CMK (cell line): ENCODE results near the gene SPEF1.
"Not testable (repeated sequence)": the region's sequence is repeated elsewhere in the genome, so short reads cannot be mapped to it uniquely, and the experiment has no call there.

Experiments used
- DNase-seq: peaks from one replicate; pipeline ENCODE4 v3.0.0-alpha.2; 2010; ENCODE audit warnings: low read depth

SPEF1 gene

GRCh38 chr20:3808544-3808943 lies 27.3 kb upstream of the SPEF1 start:
- DNase-seq, result no peak

- DNase-seq, result no peak
Observed at GRCh38 chr20:3804781-3805180, 23.5 kb upstream of the SPEF1 start.

GRCh38 chr20:3804254-3804751 lies 23.1 kb upstream of the SPEF1 start:
- no peak for DNase-seq

- DNase-seq, result no peak
Observed at GRCh38 chr20:3803854-3804253, 22.6 kb upstream of the SPEF1 start.

GRCh38 chr20:3803289-3803688 lies 22.0 kb upstream of the SPEF1 start:
- no peak for DNase-seq

GRCh38 chr20:3802524-3803239 lies 21.4 kb upstream of the SPEF1 start:
- DNase-seq, result no peak

- DNase-seq, result no peak
Observed at GRCh38 chr20:3801846-3802245, 20.6 kb upstream of the SPEF1 start.

GRCh38 chr20:3801299-3801698 lies 20.1 kb upstream of the SPEF1 start:
- DNase-seq, result no peak

- DNase-seq, result no peak
Observed at GRCh38 chr20:3800878-3801260, 19.6 kb upstream of the SPEF1 start.

GRCh38 chr20:3800256-3800877 lies 19.1 kb upstream of the SPEF1 start:
- DNase-seq, result no peak

- no peak for DNase-seq
Observed at GRCh38 chr20:3798908-3799248, 17.6 kb upstream of the SPEF1 start.

GRCh38 chr20:3798373-3798768 lies 17.1 kb upstream of the SPEF1 start:
- DNase-seq, result no peak

GRCh38 chr20:3797592-3798372 lies 16.5 kb upstream of the SPEF1 start:
- DNase-seq, result no peak

GRCh38 chr20:3797226-3797545 lies 15.9 kb upstream of the SPEF1 start:
- DNase-seq, result no peak

GRCh38 chr20:3796477-3797225 lies 15.4 kb upstream of the SPEF1 start:
- no peak for DNase-seq

- DNase-seq, result peak; percentile 77
Observed at GRCh38 chr20:3795511-3796468, 14.5 kb upstream of the SPEF1 start, which contains the start of gene CDC25B. TSS of gene CDC25B (plus strand) at chr20:3796310. CDS start at chr20:3796532, 222 bp downstream.

GRCh38 chr20:3794701-3795420 lies 13.6 kb upstream of the SPEF1 start:
- no peak for DNase-seq

GRCh38 chr20:3794168-3794567 lies 12.9 kb upstream of the SPEF1 start:
- DNase-seq, result not testable (repeated sequence)

GRCh38 chr20:3789201-3789600 lies 8.0 kb upstream of the SPEF1 start:
- DNase-seq, result not testable (repeated sequence)

- DNase-seq, result no peak
Observed at GRCh38 chr20:3788685-3789155, 7.5 kb upstream of the SPEF1 start.
